Coronary artery (tissue), 2 donors: ENCODE data around the gene ERC1.
"Not testable (repeated sequence)": the region's sequence is repeated elsewhere in the genome, so short reads cannot be mapped to it uniquely, and the experiment has no call there.

ENCODE experiments used
- DNase-seq: peaks from one replicate; pipeline ENCODE4 v3.0.0-alpha.2; 2017; ENCODE audit warnings: low spot score
- H3K27ac ChIP-seq, 2 donors: fragments of 200-600 bp; sonication (generic); one replicate each; pipeline ENCODE4 v1.5.1; 2016 to 2019
- H3K4me3 ChIP-seq: fragments of 200-600 bp; sonication (generic); 2 replicates; pipeline ENCODE4 v1.5.1; 2016; ENCODE audit warnings: mild to moderate bottlenecking, moderate library complexity
- TF ChIP-seq, protein P1 (sequence below): fragments of 200-600 bp; sonication (generic); IDR thresholded peaks from one replicate; pipeline ENCODE4 v1.5.1; 2019; ENCODE audit warnings: antibody characterized with exemption

Gene ERC1

DNA sequence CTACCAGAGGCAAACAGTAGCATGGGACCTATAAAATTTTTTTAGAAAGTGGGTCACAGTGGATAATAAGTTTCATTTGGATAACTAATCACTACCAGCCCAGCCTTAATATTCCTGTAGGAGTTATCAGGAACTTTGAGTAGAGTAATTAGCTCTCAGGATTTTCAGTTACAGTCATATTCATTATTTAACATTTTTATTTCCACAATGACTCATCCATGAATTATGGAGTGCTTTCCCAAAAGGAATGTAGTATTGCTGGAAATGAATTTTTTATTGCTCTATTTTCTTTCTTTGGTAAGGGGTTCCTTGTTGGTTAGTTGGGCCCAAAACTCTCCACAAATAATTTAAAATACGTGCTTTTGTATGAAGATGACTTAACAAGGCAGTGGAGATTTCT lies 53.7 kb downstream of the ERC1 start:
- Histone ChIP-seq H3K4me3 (no peak overlapping the region), H3K27ac (no peak overlapping the region)
- no peak for DNase-seq
- TF ChIP-seq, protein P1, sequence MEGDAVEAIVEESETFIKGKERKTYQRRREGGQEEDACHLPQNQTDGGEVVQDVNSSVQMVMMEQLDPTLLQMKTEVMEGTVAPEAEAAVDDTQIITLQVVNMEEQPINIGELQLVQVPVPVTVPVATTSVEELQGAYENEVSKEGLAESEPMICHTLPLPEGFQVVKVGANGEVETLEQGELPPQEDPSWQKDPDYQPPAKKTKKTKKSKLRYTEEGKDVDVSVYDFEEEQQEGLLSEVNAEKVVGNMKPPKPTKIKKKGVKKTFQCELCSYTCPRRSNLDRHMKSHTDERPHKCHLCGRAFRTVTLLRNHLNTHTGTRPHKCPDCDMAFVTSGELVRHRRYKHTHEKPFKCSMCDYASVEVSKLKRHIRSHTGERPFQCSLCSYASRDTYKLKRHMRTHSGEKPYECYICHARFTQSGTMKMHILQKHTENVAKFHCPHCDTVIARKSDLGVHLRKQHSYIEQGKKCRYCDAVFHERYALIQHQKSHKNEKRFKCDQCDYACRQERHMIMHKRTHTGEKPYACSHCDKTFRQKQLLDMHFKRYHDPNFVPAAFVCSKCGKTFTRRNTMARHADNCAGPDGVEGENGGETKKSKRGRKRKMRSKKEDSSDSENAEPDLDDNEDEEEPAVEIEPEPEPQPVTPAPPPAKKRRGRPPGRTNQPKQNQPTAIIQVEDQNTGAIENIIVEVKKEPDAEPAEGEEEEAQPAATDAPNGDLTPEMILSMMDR: no peak

DNA sequence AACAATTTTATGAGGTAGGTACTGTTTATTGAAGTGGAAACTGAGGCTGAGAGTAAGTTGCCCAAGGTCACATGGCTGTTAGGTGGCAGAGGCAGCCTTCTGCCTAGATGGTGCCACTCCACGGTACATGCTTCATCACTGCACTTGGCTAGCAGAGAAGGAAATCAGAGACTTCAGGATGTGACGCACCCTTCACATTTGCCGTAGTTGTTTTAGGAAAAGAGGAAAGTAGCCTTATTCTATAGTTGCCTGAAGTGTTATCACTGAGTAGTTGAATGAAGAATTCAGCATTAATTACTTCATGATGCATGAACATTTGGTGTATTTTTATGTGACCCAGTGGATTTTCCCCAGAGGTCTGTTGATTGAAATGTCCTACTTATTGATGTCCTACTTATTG lies 55.7 kb downstream of the ERC1 start:
- H3K27ac ChIP-seq: no peak overlapping the region
- TF ChIP-seq, protein P1: no peak
- no peak overlapping the region for H3K4me3 ChIP-seq
- DNase-seq: no peak

DNA sequence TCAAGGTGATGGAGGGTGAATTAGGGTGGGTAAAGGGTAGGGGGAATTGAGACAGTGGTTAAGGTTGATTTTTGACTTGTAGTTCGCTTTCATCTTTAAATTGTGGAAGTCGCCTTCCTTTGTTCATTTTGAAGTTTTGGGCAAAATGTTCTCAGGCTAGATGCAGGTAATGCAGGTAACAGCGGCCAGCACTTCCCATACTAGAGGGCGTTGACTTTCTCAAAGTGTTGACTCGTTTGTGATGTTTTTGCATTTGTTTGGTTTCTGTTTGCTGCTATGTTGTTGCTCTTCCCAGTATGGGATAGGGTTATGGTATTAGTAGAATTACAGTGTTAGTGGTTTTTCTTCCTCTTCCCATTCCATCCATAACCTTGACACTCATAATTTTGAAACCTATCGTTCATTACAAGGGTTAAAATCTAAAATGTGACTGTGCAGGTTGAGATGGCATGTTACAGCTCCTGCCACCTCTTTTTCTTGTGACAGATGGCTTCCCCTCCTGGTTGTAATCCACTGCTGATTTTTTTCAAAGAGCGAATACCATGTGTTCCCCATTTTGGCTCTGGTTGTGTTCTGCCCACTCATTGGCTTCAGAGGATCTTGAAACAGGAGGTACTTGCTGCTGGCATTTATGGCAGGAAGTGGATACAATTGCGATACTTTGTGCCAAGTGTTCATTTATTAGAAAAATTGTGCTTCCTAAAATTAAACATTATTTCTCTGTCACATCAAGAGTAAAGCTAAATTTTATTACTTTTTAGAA lies 57.1 kb downstream of the ERC1 start:
- Histone ChIP-seq H3K27ac (no peak overlapping the region), H3K4me3 (no peak overlapping the region)
- no peak for DNase-seq
- TF ChIP-seq, protein P1: no peak

DNA sequence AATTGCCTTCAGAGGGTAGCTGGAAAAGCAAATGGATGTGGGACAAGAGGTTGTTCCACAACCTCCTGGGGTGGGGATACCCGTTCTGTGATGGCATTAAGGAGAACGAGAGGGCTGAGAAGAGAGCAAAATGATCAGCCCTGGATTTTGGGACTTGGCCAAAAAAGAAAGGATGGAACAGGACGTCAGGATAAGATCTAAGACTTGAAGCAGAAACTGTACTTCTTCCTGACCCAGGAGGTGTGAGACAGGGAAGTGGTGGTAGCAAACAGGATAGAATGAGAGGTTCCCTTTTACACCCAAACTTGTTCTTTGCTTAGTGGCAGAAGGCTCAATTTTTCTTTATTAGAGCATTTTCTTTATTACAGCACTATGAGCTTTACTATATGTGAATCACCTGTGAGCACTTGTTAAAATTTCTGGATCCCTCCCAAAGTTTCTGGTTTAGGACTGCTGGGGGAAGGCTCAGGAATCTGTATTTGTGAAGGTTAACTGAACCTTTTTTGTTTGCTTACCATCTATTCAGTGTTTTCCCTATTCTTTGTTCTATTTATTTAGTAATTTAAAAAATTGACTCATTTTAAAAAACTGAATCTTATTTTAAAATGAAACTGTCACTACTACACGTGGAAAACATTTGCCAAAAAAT lies 59.2 kb downstream of the ERC1 start:
- TF ChIP-seq, protein P1: no peak
- no peak for DNase-seq
- Histone ChIP-seq H3K4me3 (no peak overlapping the region), H3K27ac (no peak overlapping the region)

DNA sequence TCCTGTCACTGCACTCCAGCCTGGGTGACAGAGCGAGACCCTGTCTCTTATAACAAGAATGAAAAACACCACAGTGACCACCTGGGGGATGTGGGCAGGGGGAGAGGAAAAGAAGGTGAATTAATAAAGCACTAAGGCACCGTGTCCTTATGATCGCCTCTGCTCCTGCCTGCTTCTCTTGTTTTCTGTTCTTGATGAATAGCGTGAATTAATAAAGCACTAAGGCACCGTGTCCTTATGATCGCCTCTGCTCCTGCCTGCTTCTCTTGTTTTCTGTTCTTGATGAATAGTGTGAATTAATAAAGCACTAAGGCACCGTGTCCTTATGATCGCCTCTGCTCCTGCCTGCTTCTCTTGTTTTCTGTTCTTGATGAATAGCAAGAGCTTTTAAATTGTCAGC lies 60.6 kb downstream of the ERC1 start:
- not testable (repeated sequence) for H3K27ac ChIP-seq, H3K4me3 ChIP-seq, DNase-seq

DNA sequence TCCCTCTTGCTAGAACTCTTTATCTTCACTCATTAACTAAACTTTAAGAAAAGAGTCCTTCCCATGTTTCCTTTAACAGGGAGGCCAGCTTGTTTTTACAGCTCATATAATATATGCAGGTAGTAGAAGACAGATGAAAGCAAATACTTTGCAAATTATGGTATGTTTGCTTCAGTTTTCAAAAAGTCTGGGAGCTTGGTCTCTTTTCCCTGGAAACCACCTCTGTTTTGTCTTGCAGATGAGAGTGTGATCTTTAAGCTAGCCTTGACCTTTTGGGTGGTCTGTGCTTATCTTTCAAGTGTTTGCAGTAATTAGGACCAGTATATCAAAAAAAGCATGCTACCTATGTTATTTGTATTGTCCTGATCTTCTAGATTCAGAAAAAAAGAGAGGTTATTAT lies 62.7 kb downstream of the ERC1 start:
- TF ChIP-seq, protein P1: no peak
- no peak for DNase-seq
- no peak overlapping the region for H3K27ac ChIP-seq
- no peak overlapping the region for H3K4me3 ChIP-seq

DNA sequence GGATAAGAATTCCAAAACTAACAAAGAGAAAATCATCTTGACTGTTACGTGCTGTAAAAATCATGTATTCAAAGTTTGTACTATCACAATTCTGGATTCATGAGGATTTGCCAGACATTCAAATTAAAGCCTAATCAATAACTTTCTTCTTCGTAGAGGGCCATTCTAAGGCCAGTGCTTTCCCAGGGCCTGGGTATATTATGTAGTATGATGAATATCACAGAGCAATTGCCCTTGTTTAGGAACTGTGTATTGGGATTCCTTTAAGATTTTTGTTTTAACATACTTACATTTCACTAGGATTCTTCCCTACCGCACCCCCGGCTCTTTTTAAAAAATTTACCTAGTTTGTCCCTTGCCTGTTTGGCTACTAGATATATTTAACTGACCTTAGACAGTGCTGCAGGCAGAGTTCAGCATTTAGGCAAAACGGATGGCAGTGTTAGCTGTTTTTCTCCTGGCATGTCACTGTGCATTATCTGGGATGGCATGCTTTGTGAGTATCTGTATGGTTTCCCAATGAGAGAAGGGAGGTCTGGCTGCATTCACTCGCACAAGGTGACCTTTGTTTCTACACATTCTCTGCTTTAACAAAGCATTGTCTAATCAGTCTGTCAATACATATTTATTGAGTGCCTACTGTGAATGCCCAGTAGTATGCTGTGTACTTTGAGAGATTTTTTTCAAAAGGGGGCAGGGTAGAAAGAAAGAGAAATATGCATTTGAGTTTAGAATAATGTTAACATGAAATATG lies 63.3 kb downstream of the ERC1 start:
- peak overlapping the region in 1 of 2 donors; percentile 8 for H3K27ac ChIP-seq
- DNase-seq: no peak
- TF ChIP-seq, protein P1: no peak
- no peak overlapping the region for H3K4me3 ChIP-seq
